Ammon's horn (tissue), 1 donor: Measurements from ENCODE around the gene PEPD.

Experiments
- DNase-seq: peaks from one replicate; pipeline ENCODE4 v3.0.0-alpha.2; 2016; ENCODE audit warnings: low spot score

The PEPD gene

GRCh38 chr19:33458171-33458633 is 63.4 kb downstream of the PEPD start:
- no peak for DNase-seq

- DNase-seq: no peak
These were observed 64.8 kb downstream of the PEPD start for GRCh38 chr19:33456845-33457220.

- DNase-seq: no peak
These were observed 65.3 kb downstream of the PEPD start for GRCh38 chr19:33456076-33456844.

GRCh38 chr19:33453265-33453664 is 68.3 kb downstream of the PEPD start:
- DNase-seq: no peak

GRCh38 chr19:33450689-33451088 is 70.9 kb downstream of the PEPD start:
- no peak for DNase-seq

GRCh38 chr19:33449799-33450198 is 71.8 kb downstream of the PEPD start:
- no peak for DNase-seq

- no peak for DNase-seq
These were observed 73.5 kb downstream of the PEPD start for GRCh38 chr19:33448159-33448516.

- no peak for DNase-seq
These were observed 74.0 kb downstream of the PEPD start for GRCh38 chr19:33447336-33448158.

GRCh38 chr19:33446330-33447293 is 75.0 kb downstream of the PEPD start:
- DNase-seq: no peak

- no peak for DNase-seq
These were observed 75.9 kb downstream of the PEPD start for GRCh38 chr19:33445442-33446329.

GRCh38 chr19:33444562-33445441 is 76.8 kb downstream of the PEPD start:
- DNase-seq: no peak

GRCh38 chr19:33443638-33444561 is 77.7 kb downstream of the PEPD start:
- DNase-seq: no peak

GRCh38 chr19:33442706-33443105 is 78.9 kb downstream of the PEPD start:
- DNase-seq: no peak

- no peak for DNase-seq
These were observed 79.8 kb downstream of the PEPD start for GRCh38 chr19:33441828-33442227.

- DNase-seq: no peak
These were observed 80.3 kb downstream of the PEPD start for GRCh38 chr19:33441277-33441699.

- DNase-seq: no peak
These were observed 80.9 kb downstream of the PEPD start for GRCh38 chr19:33440682-33441081.

GRCh38 chr19:33440241-33440640 is 81.3 kb downstream of the PEPD start:
- no peak for DNase-seq

- DNase-seq: no peak
These were observed 82.4 kb downstream of the PEPD start for GRCh38 chr19:33438987-33439781.
